ENCODE data around the gene ATP7B. TPM values are rescaled to one million over a fixed set of nuclear protein-coding genes. Genes with fewer than 3 reads are reported as not detected.
"Not testable (repeated sequence)": the region's sequence is repeated elsewhere in the genome, so short reads cannot be mapped to it uniquely, and the experiment has no call there.

ATP7B gene
- polyA plus RNA-seq (2013, experiment 1 of 2; ENCODE audit: insufficient read length), result 5.9 TPM
- polyA plus RNA-seq (2013, experiment 2 of 2; ENCODE audit: insufficient read length), result 7.8 TPM

GRCh38 chr13:52010890-52011631 lies at the start of gene ATP7B:
TSS of gene ATP7B (minus strand) at chr13:52011450. CDS start at chr13:52011337, 113 bp downstream.
- no peak for DNase-seq

GRCh38 chr13:52053460-52053859 lies 42.2 kb upstream of the ATP7B start:
- no peak for DNase-seq

- DNase-seq, result no peak
These were observed 40.1 kb upstream of the ATP7B start for GRCh38 chr13:52051400-52051799.

- peak; percentile 8 for DNase-seq
These were observed 37.3 kb upstream of the ATP7B start for GRCh38 chr13:52048516-52048915.

GRCh38 chr13:52047463-52047862 lies 36.2 kb upstream of the ATP7B start:
- no peak for DNase-seq

GRCh38 chr13:52043675-52044074 lies 32.4 kb upstream of the ATP7B start:
- DNase-seq, result no peak

- no peak for DNase-seq
These were observed 24.8 kb upstream of the ATP7B start for GRCh38 chr13:52036037-52036436.

GRCh38 chr13:52034616-52035226 lies 23.5 kb upstream of the ATP7B start:
- no peak for DNase-seq

- DNase-seq, result no peak
These were observed 21.8 kb upstream of the ATP7B start for GRCh38 chr13:52033039-52033438.

GRCh38 chr13:52030401-52030800 lies 19.2 kb upstream of the ATP7B start:
- DNase-seq, result not testable (repeated sequence)

GRCh38 chr13:52029569-52029968 lies 18.3 kb upstream of the ATP7B start:
- DNase-seq, result no peak

GRCh38 chr13:52027832-52028231 lies 16.6 kb upstream of the ATP7B start:
- DNase-seq, result no peak

GRCh38 chr13:52026246-52026626 lies 15.0 kb upstream of the ATP7B start:
- DNase-seq, result no peak

GRCh38 chr13:52025475-52026245 lies 14.4 kb upstream of the ATP7B start:
- DNase-seq, result no peak

GRCh38 chr13:52024481-52024880 lies 13.2 kb upstream of the ATP7B start, which contains the start of gene UTP14C:
TSS of gene UTP14C (plus strand) at chr13:52024691. CDS start at chr13:52028805, 4,114 bp downstream.
- DNase-seq, result no peak

GRCh38 chr13:52022356-52022755 lies 11.1 kb upstream of the ATP7B start:
- no peak for DNase-seq

GRCh38 chr13:52020191-52020590 lies 8.9 kb upstream of the ATP7B start:
- no peak for DNase-seq

GRCh38 chr13:52016296-52016695 lies 5.0 kb upstream of the ATP7B start:
- no peak for DNase-seq

- DNase-seq, result no peak
These were observed 1.2 kb upstream of the ATP7B start for GRCh38 chr13:52012512-52012836.

GRCh38 chr13:52011632-52012511 lies 622 bp upstream of the ATP7B start, which contains the start of gene ALG11:
TSS of gene ALG11 (plus strand) at chr13:52012398. CDS start at chr13:52012419, 21 bp downstream.
- peak; percentile 98 for DNase-seq

GRCh38 chr13:52009946-52010345 lies 1.3 kb downstream of the ATP7B start:
- no peak for DNase-seq

Data from fibroblast of skin of scalp (primary cell).